ENCODE measurements around the gene HLA-DMA. TPM values are rescaled to one million over a fixed set of nuclear protein-coding genes. Genes with fewer than 3 reads are reported as not detected.

HLA-DMA gene
- total and polyA plus RNA-seq, 9 of the 15 experiments (the other 6 are each of a cell fraction or from before 2014, with no cell fraction given), result 0.13 to 0.83 (median 0.51) TPM

DNA sequence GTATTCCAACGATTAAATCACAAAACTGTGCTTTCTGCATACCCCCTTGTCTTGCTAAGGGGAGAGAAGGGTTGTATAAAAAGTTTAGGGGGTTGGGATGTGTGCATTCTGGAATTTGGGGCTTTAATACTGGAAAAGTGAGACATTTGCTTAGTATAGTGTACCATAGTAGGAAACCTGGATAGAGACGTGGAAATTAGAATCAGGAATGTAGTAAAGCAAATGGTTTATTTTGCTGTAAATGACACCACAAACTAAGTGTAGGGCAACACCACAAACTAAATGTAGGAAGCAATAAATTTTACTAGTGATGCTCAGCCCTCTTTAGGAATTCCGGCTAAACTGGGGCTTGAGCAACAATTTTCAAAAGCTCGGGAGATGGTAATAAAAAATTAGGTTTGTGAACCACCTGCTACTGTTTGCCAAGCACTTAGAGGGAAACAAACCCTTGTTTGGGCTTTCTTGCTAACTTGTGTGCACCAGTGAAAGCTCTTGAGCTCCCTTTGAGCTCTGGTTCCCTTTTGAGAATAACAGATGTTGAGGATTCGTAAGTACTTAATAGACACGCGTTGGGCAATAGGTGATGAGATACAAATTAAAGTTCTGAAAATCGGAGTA lies 29.3 kb upstream of the HLA-DMA start (continued):
- TF ChIP-seq, protein P1, sequence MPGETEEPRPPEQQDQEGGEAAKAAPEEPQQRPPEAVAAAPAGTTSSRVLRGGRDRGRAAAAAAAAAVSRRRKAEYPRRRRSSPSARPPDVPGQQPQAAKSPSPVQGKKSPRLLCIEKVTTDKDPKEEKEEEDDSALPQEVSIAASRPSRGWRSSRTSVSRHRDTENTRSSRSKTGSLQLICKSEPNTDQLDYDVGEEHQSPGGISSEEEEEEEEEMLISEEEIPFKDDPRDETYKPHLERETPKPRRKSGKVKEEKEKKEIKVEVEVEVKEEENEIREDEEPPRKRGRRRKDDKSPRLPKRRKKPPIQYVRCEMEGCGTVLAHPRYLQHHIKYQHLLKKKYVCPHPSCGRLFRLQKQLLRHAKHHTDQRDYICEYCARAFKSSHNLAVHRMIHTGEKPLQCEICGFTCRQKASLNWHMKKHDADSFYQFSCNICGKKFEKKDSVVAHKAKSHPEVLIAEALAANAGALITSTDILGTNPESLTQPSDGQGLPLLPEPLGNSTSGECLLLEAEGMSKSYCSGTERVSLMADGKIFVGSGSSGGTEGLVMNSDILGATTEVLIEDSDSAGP (CRISPR knock-in tag; IDR thresholded peaks at IDR 0.05), result no peak
- TF ChIP-seq MYNN (IDR thresholded peaks at IDR 0.05) (0 out of 2 replicates have a peak, but pooled peaks have one; percentile 11), MYNN (CRISPR knock-in tag; IDR thresholded peaks at IDR 0.05) (no peak), ILF3 (IDR thresholded peaks at IDR 0.05; ENCODE audit: borderline replicate concordance) (0 out of 2 replicates have a peak, but pooled peaks have one; percentile 35), CEBPB (tag; IDR thresholded peaks at IDR 0.05) (peak; percentile 23; the same call in 1 of the 2 replicates), RBM22 (IDR thresholded peaks at IDR 0.05; ENCODE audit: low read depth, low read length, poor library complexity, severe bottlenecking) (peak; percentile 24), POLR2A (conservative IDR thresholded peaks at IDR 0.05) (peak; percentile 78), SNIP1 (IDR thresholded peaks at IDR 0.05; ENCODE audit: low read depth) (no peak), PYGO2 (tag; IDR thresholded peaks at IDR 0.05) (no peak), ZC3H4 (CRISPR knock-in tag; IDR thresholded peaks at IDR 0.05; ENCODE audit: borderline replicate concordance) (no peak), JUN (IDR thresholded peaks at IDR 0.05; ENCODE audit: borderline replicate concordance, low read depth, low read length) (no peak), JUN (CRISPR knock-in tag; IDR thresholded peaks at IDR 0.05; ENCODE audit: borderline replicate concordance) (no peak), ZNF79 (CRISPR knock-in tag; IDR thresholded peaks at IDR 0.05; ENCODE audit: low read depth) (no peak), NFYB (IDR thresholded peaks at IDR 0.05; ENCODE audit: extremely low read depth, insufficient read length) (no peak), STAT5B (CRISPR knock-in tag; IDR thresholded peaks at IDR 0.05) (no peak), SP1 (CRISPR knock-in tag; IDR thresholded peaks at IDR 0.05) (0 out of 2 replicates have a peak, but pooled peaks have one; percentile 52), ZNF696 (CRISPR knock-in tag; conservative IDR thresholded peaks at IDR 0.05) (no peak), EP400 (IDR thresholded peaks at IDR 0.05) (no peak), KLF13 (tag; IDR thresholded peaks at IDR 0.05; ENCODE audit: borderline replicate concordance, low read depth) (no peak)
- TF ChIP-seq, protein P2, sequence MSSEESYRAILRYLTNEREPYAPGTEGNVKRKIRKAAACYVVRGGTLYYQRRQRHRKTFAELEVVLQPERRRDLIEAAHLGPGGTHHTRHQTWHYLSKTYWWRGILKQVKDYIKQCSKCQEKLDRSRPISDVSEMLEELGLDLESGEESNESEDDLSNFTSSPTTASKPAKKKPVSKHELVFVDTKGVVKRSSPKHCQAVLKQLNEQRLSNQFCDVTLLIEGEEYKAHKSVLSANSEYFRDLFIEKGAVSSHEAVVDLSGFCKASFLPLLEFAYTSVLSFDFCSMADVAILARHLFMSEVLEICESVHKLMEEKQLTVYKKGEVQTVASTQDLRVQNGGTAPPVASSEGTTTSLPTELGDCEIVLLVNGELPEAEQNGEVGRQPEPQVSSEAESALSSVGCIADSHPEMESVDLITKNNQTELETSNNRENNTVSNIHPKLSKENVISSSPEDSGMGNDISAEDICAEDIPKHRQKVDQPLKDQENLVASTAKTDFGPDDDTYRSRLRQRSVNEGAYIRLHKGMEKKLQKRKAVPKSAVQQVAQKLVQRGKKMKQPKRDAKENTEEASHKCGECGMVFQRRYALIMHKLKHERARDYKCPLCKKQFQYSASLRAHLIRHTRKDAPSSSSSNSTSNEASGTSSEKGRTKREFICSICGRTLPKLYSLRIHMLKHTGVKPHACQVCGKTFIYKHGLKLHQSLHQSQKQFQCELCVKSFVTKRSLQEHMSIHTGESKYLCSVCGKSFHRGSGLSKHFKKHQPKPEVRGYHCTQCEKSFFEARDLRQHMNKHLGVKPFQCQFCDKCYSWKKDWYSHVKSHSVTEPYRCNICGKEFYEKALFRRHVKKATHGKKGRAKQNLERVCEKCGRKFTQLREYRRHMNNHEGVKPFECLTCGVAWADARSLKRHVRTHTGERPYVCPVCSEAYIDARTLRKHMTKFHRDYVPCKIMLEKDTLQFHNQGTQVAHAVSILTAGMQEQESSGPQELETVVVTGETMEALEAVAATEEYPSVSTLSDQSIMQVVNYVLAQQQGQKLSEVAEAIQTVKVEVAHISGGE (CRISPR knock-in tag; IDR thresholded peaks at IDR 0.05), result no peak
- TF ChIP-seq, protein P3, sequence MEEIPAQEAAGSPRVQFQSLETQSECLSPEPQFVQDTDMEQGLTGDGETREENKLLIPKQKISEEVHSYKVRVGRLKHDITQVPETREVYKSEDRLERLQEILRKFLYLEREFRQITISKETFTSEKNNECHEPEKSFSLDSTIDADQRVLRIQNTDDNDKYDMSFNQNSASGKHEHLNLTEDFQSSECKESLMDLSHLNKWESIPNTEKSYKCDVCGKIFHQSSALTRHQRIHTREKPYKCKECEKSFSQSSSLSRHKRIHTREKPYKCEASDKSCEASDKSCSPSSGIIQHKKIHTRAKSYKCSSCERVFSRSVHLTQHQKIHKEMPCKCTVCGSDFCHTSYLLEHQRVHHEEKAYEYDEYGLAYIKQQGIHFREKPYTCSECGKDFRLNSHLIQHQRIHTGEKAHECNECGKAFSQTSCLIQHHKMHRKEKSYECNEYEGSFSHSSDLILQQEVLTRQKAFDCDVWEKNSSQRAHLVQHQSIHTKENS (CRISPR knock-in tag; IDR thresholded peaks at IDR 0.05), result no peak
- TF ChIP-seq, protein P4, sequence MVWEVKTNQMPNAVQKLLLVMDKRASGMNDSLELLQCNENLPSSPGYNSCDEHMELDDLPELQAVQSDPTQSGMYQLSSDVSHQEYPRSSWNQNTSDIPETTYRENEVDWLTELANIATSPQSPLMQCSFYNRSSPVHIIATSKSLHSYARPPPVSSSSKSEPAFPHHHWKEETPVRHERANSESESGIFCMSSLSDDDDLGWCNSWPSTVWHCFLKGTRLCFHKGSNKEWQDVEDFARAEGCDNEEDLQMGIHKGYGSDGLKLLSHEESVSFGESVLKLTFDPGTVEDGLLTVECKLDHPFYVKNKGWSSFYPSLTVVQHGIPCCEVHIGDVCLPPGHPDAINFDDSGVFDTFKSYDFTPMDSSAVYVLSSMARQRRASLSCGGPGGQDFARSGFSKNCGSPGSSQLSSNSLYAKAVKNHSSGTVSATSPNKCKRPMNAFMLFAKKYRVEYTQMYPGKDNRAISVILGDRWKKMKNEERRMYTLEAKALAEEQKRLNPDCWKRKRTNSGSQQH (CRISPR knock-in tag; IDR thresholded peaks at IDR 0.05), result no peak

Measured in K562 (cell line).